GM23338 (cell line): Measurements from ENCODE around the gene DMAC2L. TPM values are rescaled to one million over a fixed set of nuclear protein-coding genes. Genes with fewer than 3 reads are reported as not detected.

Experiments
- ATAC-seq: fragments of 200-7000 bp; cut with Tn5 transposase; 3 replicates; pipeline ENCODE4 v1.9.1; 2020
- DNase-seq: peaks from one replicate; pipeline ENCODE4 v3.0.0-alpha.2; 2015; ENCODE audit warnings: low spot score
- H2AFZ ChIP-seq: fragments of 200-600 bp; sonication (generic); 2 replicates; pipeline ENCODE4 v1.8.0; 2016; ENCODE audit warnings: antibody characterized with exemption, mild to moderate bottlenecking, moderate library complexity
- H3F3A ChIP-seq: fragments of 200-600 bp; sonication (generic); replicated peaks from 2 replicates; pipeline ENCODE4 v1.8.0; 2017; ENCODE audit warnings: antibody characterized with exemption, mixed run types, low read depth
- H3K27ac ChIP-seq: fragments of 200-600 bp; sonication (generic); 2 replicates; pipeline ENCODE4 v1.6.1; 2016; ENCODE audit warnings: low read depth
- H3K27me3 ChIP-seq: fragments of 200-600 bp; sonication (generic); 2 replicates; pipeline ENCODE4 v1.8.0; 2016; ENCODE audit warnings: mild to moderate bottlenecking, mixed run types, moderate library complexity; ENCODE audit not compliant: insufficient read depth
- H3K36me3 ChIP-seq: fragments of 200-600 bp; sonication (generic); 2 replicates; pipeline ENCODE4 v1.8.0; 2016; ENCODE audit warnings: mild to moderate bottlenecking; ENCODE audit not compliant: insufficient read depth
- H3K4me1 ChIP-seq: fragments of 200-600 bp; sonication (generic); 2 replicates; pipeline ENCODE4 v1.8.0; 2016; ENCODE audit warnings: mild to moderate bottlenecking, moderate library complexity; ENCODE audit not compliant: insufficient read depth
- H3K4me2 ChIP-seq: fragments of 200-600 bp; sonication (generic); 2 replicates; pipeline ENCODE4 v1.7.1; 2017; ENCODE audit warnings: mixed run types
- H3K4me3 ChIP-seq: fragments of 200-600 bp; sonication (generic); 2 replicates; pipeline ENCODE4 v1.6.1; 2016; ENCODE audit warnings: mixed run types
- H3K79me2 ChIP-seq: fragments of 200-600 bp; sonication (generic); replicated peaks from 2 replicates; pipeline ENCODE4 v1.8.0; 2017; ENCODE audit warnings: mild to moderate bottlenecking; ENCODE audit not compliant: insufficient read depth
- H3K9me2 ChIP-seq: fragments of 200-600 bp; sonication (generic); 2 replicates; pipeline ENCODE4 v1.8.0; 2017; ENCODE audit not compliant: insufficient read depth
- H4K20me1 ChIP-seq: fragments of 200-600 bp; sonication (generic); replicated peaks from 2 replicates; pipeline ENCODE4 v1.8.0; 2017; ENCODE audit warnings: mild to moderate bottlenecking; ENCODE audit not compliant: insufficient read depth
- H3K27ac Mint-ChIP-seq: 2 replicates; pipeline ENCODE4 v1.8.0; 2020; ENCODE audit warnings: inconsistent platforms, mild to moderate bottlenecking, moderate library complexity, mixed read lengths
- H3K27me3 Mint-ChIP-seq: 3 replicates; pipeline ENCODE4 v1.8.0; 2022; ENCODE audit warnings: low read depth, mild to moderate bottlenecking, moderate library complexity, mixed read lengths, inconsistent platforms; ENCODE audit not compliant: insufficient read depth, poor library complexity
- H3K36me3 Mint-ChIP-seq: 3 replicates; pipeline ENCODE4 v1.8.0; 2021; ENCODE audit warnings: low read depth, mild to moderate bottlenecking, inconsistent platforms, moderate library complexity, mixed read lengths
- H3K4me1 Mint-ChIP-seq: 3 replicates; pipeline ENCODE4 v1.8.0; 2020; ENCODE audit warnings: mild to moderate bottlenecking, inconsistent platforms, mixed read lengths
- H3K4me3 Mint-ChIP-seq: 3 replicates; pipeline ENCODE4 v1.8.0; 2021; ENCODE audit warnings: moderate library complexity, mild to moderate bottlenecking, inconsistent platforms, mixed read lengths
- H3K9me3 Mint-ChIP-seq: 3 replicates; pipeline ENCODE4 v1.8.0; 2020; ENCODE audit warnings: moderate library complexity, mild to moderate bottlenecking, inconsistent platforms, mixed read lengths
- CREB1 ChIP-seq: fragments of 250-450 bp; sonication (Bioruptor Pico); IDR thresholded peaks from 2 replicates; pipeline ENCODE4 v1.5.0; 2020; ENCODE audit warnings: low read depth, mild to moderate bottlenecking, moderate library complexity
- EZH2 ChIP-seq: fragments of 200-600 bp; sonication (generic); IDR thresholded peaks from one replicate; pipeline ENCODE4 v1.8.0; 2017; ENCODE audit warnings: antibody characterized with exemption, mild to moderate bottlenecking, low read depth; ENCODE audit not compliant: unreplicated experiment
- EZH2phosphoT487 ChIP-seq: fragments of 200-600 bp; sonication (generic); IDR thresholded peaks from one replicate; pipeline ENCODE4 v1.8.1; 2018; ENCODE audit warnings: antibody characterized with exemption; ENCODE audit not compliant: unreplicated experiment
- JUNB ChIP-seq: IDR thresholded peaks from one replicate; pipeline ENCODE4 v1.6.1; 2016; ENCODE audit warnings: antibody characterized with exemption; ENCODE audit not compliant: unreplicated experiment
- NANOG ChIP-seq: IDR thresholded peaks from 2 replicates; pipeline ENCODE4 v1.6.1; 2016; ENCODE audit warnings: antibody characterized with exemption, borderline replicate concordance
- POLR2AphosphoS5 ChIP-seq: IDR thresholded peaks from 2 replicates; pipeline ENCODE4 v1.6.1; 2016; ENCODE audit warnings: antibody characterized with exemption, low read depth
- REST ChIP-seq: IDR thresholded peaks from one replicate; pipeline ENCODE4 v1.6.1; 2018; ENCODE audit warnings: antibody characterized with exemption; ENCODE audit not compliant: unreplicated experiment
- STAT1 ChIP-seq: IDR thresholded peaks from one replicate; pipeline ENCODE4 v1.6.1; 2016; ENCODE audit warnings: antibody characterized with exemption; ENCODE audit not compliant: unreplicated experiment
- ZNF114 ChIP-seq: fragments of 250-450 bp; sonication (Bioruptor Pico); IDR thresholded peaks from 2 replicates; pipeline ENCODE4 v1.5.0; 2020; ENCODE audit warnings: mild to moderate bottlenecking, moderate library complexity
- ZNF331 ChIP-seq: fragments of 250-450 bp; sonication (Bioruptor Pico); IDR thresholded peaks from 2 replicates; pipeline ENCODE4 v1.5.0; 2020; ENCODE audit warnings: low read depth, mild to moderate bottlenecking, moderate library complexity
- ZNF462 ChIP-seq: fragments of 250-450 bp; sonication (Bioruptor Pico); IDR thresholded peaks from 2 replicates; pipeline ENCODE4 v1.5.0; 2020; ENCODE audit warnings: mild to moderate bottlenecking, moderate library complexity
- polyA plus RNA-seq: library from polyadenylated mRNA; unstranded; fragments of >200 nt; fragmentation: Nextera tagmentation; extraction: Ambion mirVana; gene quantifications from 2 replicates; pipeline ENCODE4 v1.2.1, GENCODE V29; 2016
- total RNA-seq: library from RNA; depleted of rRNA; stranded (reverse); fragments of >200 nt; shearing (Covaris generic); gene quantifications from 2 replicates; pipeline ENCODE4 v1.2.3, GENCODE V29; 2014
- TF ChIP-seq, protein P1 (sequence below), 2 experiments: fragments of 200-600 bp in 1 of 2; sonication (generic) in 1 of 2; conservative IDR thresholded peaks; 2 replicates each; pipeline versions ENCODE4 v1.5.1 to v1.6.1; 2016 to 2017; ENCODE audit warnings: antibody characterized with exemption in 2 of 2, low read depth in 2 of 2, mild to moderate bottlenecking in 2 of 2, moderate library complexity in 1 of 2
- TF ChIP-seq, protein P2 (sequence below): IDR thresholded peaks from 2 replicates; pipeline ENCODE4 v1.6.1; 2016; ENCODE audit warnings: antibody characterized with exemption

DMAC2L gene
- total and polyA plus RNA-seq, 2 experiments from 2014 or later: 22.5 to 33.8 TPM

- TF ChIP-seq CREB1 (CRISPR knock-in tag): no peak
- TF ChIP-seq POLR2AphosphoS5: no peak
- TF ChIP-seq STAT1: no peak
- TF ChIP-seq, protein P1, sequence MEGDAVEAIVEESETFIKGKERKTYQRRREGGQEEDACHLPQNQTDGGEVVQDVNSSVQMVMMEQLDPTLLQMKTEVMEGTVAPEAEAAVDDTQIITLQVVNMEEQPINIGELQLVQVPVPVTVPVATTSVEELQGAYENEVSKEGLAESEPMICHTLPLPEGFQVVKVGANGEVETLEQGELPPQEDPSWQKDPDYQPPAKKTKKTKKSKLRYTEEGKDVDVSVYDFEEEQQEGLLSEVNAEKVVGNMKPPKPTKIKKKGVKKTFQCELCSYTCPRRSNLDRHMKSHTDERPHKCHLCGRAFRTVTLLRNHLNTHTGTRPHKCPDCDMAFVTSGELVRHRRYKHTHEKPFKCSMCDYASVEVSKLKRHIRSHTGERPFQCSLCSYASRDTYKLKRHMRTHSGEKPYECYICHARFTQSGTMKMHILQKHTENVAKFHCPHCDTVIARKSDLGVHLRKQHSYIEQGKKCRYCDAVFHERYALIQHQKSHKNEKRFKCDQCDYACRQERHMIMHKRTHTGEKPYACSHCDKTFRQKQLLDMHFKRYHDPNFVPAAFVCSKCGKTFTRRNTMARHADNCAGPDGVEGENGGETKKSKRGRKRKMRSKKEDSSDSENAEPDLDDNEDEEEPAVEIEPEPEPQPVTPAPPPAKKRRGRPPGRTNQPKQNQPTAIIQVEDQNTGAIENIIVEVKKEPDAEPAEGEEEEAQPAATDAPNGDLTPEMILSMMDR (conservative IDR thresholded peaks at IDR 0.05; ENCODE audit: low read depth in 2 of 2): no peak
- TF ChIP-seq EZH2phosphoT487: no peak
- TF ChIP-seq, protein P2, sequence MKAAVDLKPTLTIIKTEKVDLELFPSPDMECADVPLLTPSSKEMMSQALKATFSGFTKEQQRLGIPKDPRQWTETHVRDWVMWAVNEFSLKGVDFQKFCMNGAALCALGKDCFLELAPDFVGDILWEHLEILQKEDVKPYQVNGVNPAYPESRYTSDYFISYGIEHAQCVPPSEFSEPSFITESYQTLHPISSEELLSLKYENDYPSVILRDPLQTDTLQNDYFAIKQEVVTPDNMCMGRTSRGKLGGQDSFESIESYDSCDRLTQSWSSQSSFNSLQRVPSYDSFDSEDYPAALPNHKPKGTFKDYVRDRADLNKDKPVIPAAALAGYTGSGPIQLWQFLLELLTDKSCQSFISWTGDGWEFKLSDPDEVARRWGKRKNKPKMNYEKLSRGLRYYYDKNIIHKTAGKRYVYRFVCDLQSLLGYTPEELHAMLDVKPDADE: no peak
- TF ChIP-seq ZNF331 (CRISPR knock-in tag): no peak
- no peak for TF ChIP-seq EZH2
- TF ChIP-seq ZNF114 (CRISPR knock-in tag): no peak
Measured at GRCh38 chr14:50319721-50320120, 7.6 kb downstream of the DMAC2L start (continued).

GRCh38 chr14:50320283-50320682, 8.2 kb downstream of the DMAC2L start:
- no peaks in the 10 kb centered on the region for H4K20me1 ChIP-seq
- no peak overlapping the region for H3K4me3 ChIP-seq
- peaks cover 3% of the 10 kb centered on the region for H3K27me3 Mint-ChIP-seq
- H3K36me3 Mint-ChIP-seq: peaks cover 30% of the 10 kb centered on the region
- no peaks in the 10 kb centered on the region for H3K27me3 ChIP-seq
- H3K27ac Mint-ChIP-seq: no peak overlapping the region
- H3K79me2 ChIP-seq: peaks cover 25% of the 10 kb centered on the region
- 0 out of 2 replicates have a peak, but pooled peaks cover 9% of the 10 kb centered on the region for H3K36me3 ChIP-seq
- H3K27ac ChIP-seq: no peak overlapping the region
- no peaks in the 10 kb centered on the region for H3K9me2 ChIP-seq
- H3K4me2 ChIP-seq: no peak overlapping the region
- DNase-seq (no peak), ATAC-seq (no peak)
- H3K4me1 ChIP-seq: no peaks in the 10 kb centered on the region
- H2AFZ ChIP-seq: no peak overlapping the region
- H3K4me3 Mint-ChIP-seq: no peak overlapping the region
- peaks cover 8% of the 10 kb centered on the region for H3K9me3 Mint-ChIP-seq
- no peaks in the 10 kb centered on the region for H3F3A ChIP-seq
- H3K4me1 Mint-ChIP-seq: peaks cover 4% of the 10 kb centered on the region; the same call in 1 of the 3 replicates
- TF ChIP-seq NANOG (no peak), STAT1 (no peak), EZH2phosphoT487 (no peak), ZNF331 (CRISPR knock-in tag) (no peak), JUNB (no peak), CREB1 (CRISPR knock-in tag) (no peak), ZNF462 (no peak), REST (no peak), ZNF114 (CRISPR knock-in tag) (no peak), POLR2AphosphoS5 (no peak)
